ENCODE measurements around the gene HPD.
"Not testable (repeated sequence)": the region's sequence is repeated elsewhere in the genome, so short reads cannot be mapped to it uniquely, and the experiment has no call there.

The HPD gene

GRCh38 chr12:121888478-121889273, 30.0 kb upstream of the HPD start, which contains the start of gene PSMD9:
PSMD9 (plus strand) TSS chr12:121888790; CDS start chr12:121888857, 67 bp downstream.
- H3K9ac ChIP-seq (ENCODE audit: low read depth, low read length) = peak within 1 kb of the TSS; percentile 79
- H3K36me3 ChIP-seq (ENCODE audit: insufficient read depth, low read length) = peaks cover 6% of the 10 kb centered on the region; the same call in 1 of the 2 replicates
- peak; percentile 94 for ATAC-seq (ENCODE audit: insufficient read depth, low read depth)
- peak; percentile 98 for DNase-seq
- H3K4me3 ChIP-seq (ENCODE audit: low read depth in 1 of 2, low read length in 2 of 2) = peak within 1 kb of the TSS; percentile 60 to 80
- H4K20me1 ChIP-seq (ENCODE audit: insufficient read depth, low read length) = peaks cover 7% of the 10 kb centered on the region; the same call in 1 of the 2 replicates
- H3K4me1 ChIP-seq (ENCODE audit: insufficient read depth, low read length) = peaks cover 40% of the 10 kb centered on the region
- peak within 1 kb of the TSS; percentile 93 for H2AFZ ChIP-seq (ENCODE audit: low read depth, low read length)
- peaks cover 47% of the 10 kb centered on the region for H3K79me2 ChIP-seq (ENCODE audit: insufficient read depth, low read length)
- peak within 1 kb of the TSS; percentile 87 for H3K27ac ChIP-seq (ENCODE audit: low read length)
- H3K27me3 ChIP-seq (ENCODE audit: insufficient read depth, low read length, poor library complexity) = no peaks in the 10 kb centered on the region
- no peak for TF ChIP-seq EZH2 (IDR thresholded peaks at IDR 0.05; ENCODE audit: borderline replicate concordance, low read depth, low read length, severe bottlenecking)
- TF ChIP-seq CTCF (IDR thresholded peaks at IDR 0.05; ENCODE audit: borderline replicate concordance, extremely low read depth, low read length, poor library complexity, severe bottlenecking) = peak; percentile 85
- no peaks in the 10 kb centered on the region for H3K9me3 ChIP-seq (ENCODE audit: insufficient read depth, low read length, severe bottlenecking)
- H3K4me2 ChIP-seq (ENCODE audit: insufficient read depth, low read length) = peak within 1 kb of the TSS; percentile 84

GRCh38 chr12:121888083-121888477, 29.4 kb upstream of the HPD start:
- peak overlapping the region; percentile 79 for H3K9ac ChIP-seq (ENCODE audit: low read depth, low read length)
- peak overlapping the region; percentile 60 to 80 for H3K4me3 ChIP-seq (ENCODE audit: low read depth in 1 of 2, low read length in 2 of 2)
- no peaks in the 10 kb centered on the region for H3K27me3 ChIP-seq (ENCODE audit: insufficient read depth, low read length, poor library complexity)
- peak overlapping the region; percentile 84 for H3K4me2 ChIP-seq (ENCODE audit: insufficient read depth, low read length)
- H3K9me3 ChIP-seq (ENCODE audit: insufficient read depth, low read length, severe bottlenecking) = no peaks in the 10 kb centered on the region
- H3K4me1 ChIP-seq (ENCODE audit: insufficient read depth, low read length) = peaks cover 34% of the 10 kb centered on the region
- H4K20me1 ChIP-seq (ENCODE audit: insufficient read depth, low read length) = peaks cover 2% of the 10 kb centered on the region; the same call in 1 of the 2 replicates
- ATAC-seq (ENCODE audit: insufficient read depth, low read depth) (no peak), DNase-seq (no peak)
- peaks cover 41% of the 10 kb centered on the region for H3K79me2 ChIP-seq (ENCODE audit: insufficient read depth, low read length)
- H3K27ac ChIP-seq (ENCODE audit: low read length) = peak overlapping the region; percentile 75
- no peak for TF ChIP-seq CTCF (IDR thresholded peaks at IDR 0.05; ENCODE audit: borderline replicate concordance, extremely low read depth, low read length, poor library complexity, severe bottlenecking)
- TF ChIP-seq EZH2 (IDR thresholded peaks at IDR 0.05; ENCODE audit: borderline replicate concordance, low read depth, low read length, severe bottlenecking) = no peak
- peak overlapping the region; percentile 85 for H2AFZ ChIP-seq (ENCODE audit: low read depth, low read length)
- peaks cover 2% of the 10 kb centered on the region; the same call in 1 of the 2 replicates for H3K36me3 ChIP-seq (ENCODE audit: insufficient read depth, low read length)

GRCh38 chr12:121885129-121885528, 26.5 kb upstream of the HPD start:
- H3K4me3 ChIP-seq (ENCODE audit: low read depth in 1 of 2, low read length in 2 of 2); H3K4me2 ChIP-seq (ENCODE audit: insufficient read depth, low read length); H3K27ac ChIP-seq (ENCODE audit: low read length): not testable (repeated sequence)

GRCh38 chr12:121883315-121883660, 24.6 kb upstream of the HPD start:
- no peak for ATAC-seq (ENCODE audit: insufficient read depth, low read depth)
- no peaks in the 10 kb centered on the region for H3K27me3 ChIP-seq (ENCODE audit: insufficient read depth, low read length, poor library complexity)
- no peak overlapping the region for H3K9ac ChIP-seq (ENCODE audit: low read depth, low read length)
- DNase-seq = no peak
- H4K20me1 ChIP-seq (ENCODE audit: insufficient read depth, low read length) = no peaks in the 10 kb centered on the region
- TF ChIP-seq CTCF (IDR thresholded peaks at IDR 0.05; ENCODE audit: borderline replicate concordance, extremely low read depth, low read length, poor library complexity, severe bottlenecking) (no peak), EZH2 (IDR thresholded peaks at IDR 0.05; ENCODE audit: borderline replicate concordance, low read depth, low read length, severe bottlenecking) (no peak)
- H2AFZ ChIP-seq (ENCODE audit: low read depth, low read length) = no peak overlapping the region
- H3K4me1 ChIP-seq (ENCODE audit: insufficient read depth, low read length) = peaks cover 12% of the 10 kb centered on the region
- H3K4me2 ChIP-seq (ENCODE audit: insufficient read depth, low read length) = no peak overlapping the region
- no peak overlapping the region for H3K27ac ChIP-seq (ENCODE audit: low read length)
- H3K36me3 ChIP-seq (ENCODE audit: insufficient read depth, low read length) = no peaks in the 10 kb centered on the region
- no peak overlapping the region for H3K4me3 ChIP-seq (ENCODE audit: low read depth in 1 of 2, low read length in 2 of 2)
- no peaks in the 10 kb centered on the region for H3K9me3 ChIP-seq (ENCODE audit: insufficient read depth, low read length, severe bottlenecking)
- H3K79me2 ChIP-seq (ENCODE audit: insufficient read depth, low read length) = 0 out of 2 replicates have a peak, but pooled peaks cover 3% of the 10 kb centered on the region

More at GRCh38 chr12:121885129-121885528, 26.5 kb upstream of the HPD start:
- not testable (repeated sequence) for ATAC-seq (ENCODE audit: insufficient read depth, low read depth); H4K20me1 ChIP-seq (ENCODE audit: insufficient read depth, low read length); H3K9me3 ChIP-seq (ENCODE audit: insufficient read depth, low read length, severe bottlenecking); DNase-seq; H3K9ac ChIP-seq (ENCODE audit: low read depth, low read length); H2AFZ ChIP-seq (ENCODE audit: low read depth, low read length); H3K36me3 ChIP-seq (ENCODE audit: insufficient read depth, low read length); H3K27me3 ChIP-seq (ENCODE audit: insufficient read depth, low read length, poor library complexity)
- H3K4me1 ChIP-seq (ENCODE audit: insufficient read depth, low read length) = peaks cover 22% of the 10 kb centered on the region
- peaks cover 19% of the 10 kb centered on the region for H3K79me2 ChIP-seq (ENCODE audit: insufficient read depth, low read length)

GRCh38 chr12:121876080-121876447, 17.4 kb upstream of the HPD start:
- H3K4me1 ChIP-seq (ENCODE audit: insufficient read depth, low read length); H3K79me2 ChIP-seq (ENCODE audit: insufficient read depth, low read length); H3K27me3 ChIP-seq (ENCODE audit: insufficient read depth, low read length, poor library complexity); H3K9ac ChIP-seq (ENCODE audit: low read depth, low read length); H4K20me1 ChIP-seq (ENCODE audit: insufficient read depth, low read length); H3K9me3 ChIP-seq (ENCODE audit: insufficient read depth, low read length, severe bottlenecking); ATAC-seq (ENCODE audit: insufficient read depth, low read depth); H3K27ac ChIP-seq (ENCODE audit: low read length); H3K4me2 ChIP-seq (ENCODE audit: insufficient read depth, low read length); H3K4me3 ChIP-seq (ENCODE audit: low read depth in 1 of 2, low read length in 2 of 2); H2AFZ ChIP-seq (ENCODE audit: low read depth, low read length); DNase-seq; H3K36me3 ChIP-seq (ENCODE audit: insufficient read depth, low read length): not testable (repeated sequence)
